Hematopoietic multipotent progenitor cell (in vitro differentiated cells): Measurements from ENCODE around the gene TRMT11. TPM values are rescaled to one million over a fixed set of nuclear protein-coding genes. Genes with fewer than 3 reads are reported as not detected.
A peak's percentile ranks its signal among the peaks of the same experiment; 100 is the strongest.
"Not testable (repeated sequence)": the region's sequence is repeated elsewhere in the genome, so short reads cannot be mapped to it uniquely, and the experiment has no call there.

Experiments used
- DNase-seq, 3 donors: peaks; one replicate each; pipeline ENCODE4 v3.0.0-alpha.2; 2011 to 2015; ENCODE audit warnings: low read depth in 2 of 3, low spot score in 2 of 3
- total RNA-seq: library from RNA; depleted of rRNA; stranded (reverse); fragments of >200 nt; gene quantifications from one replicate; pipeline ENCODE4 v1.2.3, GENCODE V29; 2012

TRMT11 gene
- total RNA-seq, 1 donor, result 12.1 TPM

- DNase-seq, result no peak
These were observed 3.3 kb downstream of the TRMT11 start for GRCh38 chr6:125989631-125990030.

DNA sequence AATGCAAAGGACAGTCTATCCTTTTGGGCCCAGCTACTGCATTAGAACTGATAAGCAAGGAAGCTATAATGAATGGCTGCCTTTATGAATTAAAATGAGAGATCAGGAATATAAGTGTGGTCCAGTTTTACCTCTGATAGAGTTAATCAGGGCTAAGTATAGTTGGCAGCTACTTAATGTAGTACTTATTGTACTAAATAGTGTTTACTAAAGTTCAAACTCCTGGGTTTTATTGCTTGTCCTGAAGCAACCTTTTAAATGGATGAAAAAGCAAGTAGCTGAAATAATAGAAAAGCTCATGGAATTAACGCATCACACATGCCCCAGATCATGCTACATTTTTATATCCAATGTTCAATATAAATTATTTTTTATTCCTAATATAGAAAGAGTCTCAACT is 5.3 kb downstream of the TRMT11 start:
- DNase-seq, result no peak

- DNase-seq, result no peak
These were observed 8.5 kb downstream of the TRMT11 start for GRCh38 chr6:125994670-125995488.

- peak; percentile 47 to 84 (median 64) for DNase-seq
These were observed 9.7 kb downstream of the TRMT11 start for GRCh38 chr6:125995972-125996580.

DNA sequence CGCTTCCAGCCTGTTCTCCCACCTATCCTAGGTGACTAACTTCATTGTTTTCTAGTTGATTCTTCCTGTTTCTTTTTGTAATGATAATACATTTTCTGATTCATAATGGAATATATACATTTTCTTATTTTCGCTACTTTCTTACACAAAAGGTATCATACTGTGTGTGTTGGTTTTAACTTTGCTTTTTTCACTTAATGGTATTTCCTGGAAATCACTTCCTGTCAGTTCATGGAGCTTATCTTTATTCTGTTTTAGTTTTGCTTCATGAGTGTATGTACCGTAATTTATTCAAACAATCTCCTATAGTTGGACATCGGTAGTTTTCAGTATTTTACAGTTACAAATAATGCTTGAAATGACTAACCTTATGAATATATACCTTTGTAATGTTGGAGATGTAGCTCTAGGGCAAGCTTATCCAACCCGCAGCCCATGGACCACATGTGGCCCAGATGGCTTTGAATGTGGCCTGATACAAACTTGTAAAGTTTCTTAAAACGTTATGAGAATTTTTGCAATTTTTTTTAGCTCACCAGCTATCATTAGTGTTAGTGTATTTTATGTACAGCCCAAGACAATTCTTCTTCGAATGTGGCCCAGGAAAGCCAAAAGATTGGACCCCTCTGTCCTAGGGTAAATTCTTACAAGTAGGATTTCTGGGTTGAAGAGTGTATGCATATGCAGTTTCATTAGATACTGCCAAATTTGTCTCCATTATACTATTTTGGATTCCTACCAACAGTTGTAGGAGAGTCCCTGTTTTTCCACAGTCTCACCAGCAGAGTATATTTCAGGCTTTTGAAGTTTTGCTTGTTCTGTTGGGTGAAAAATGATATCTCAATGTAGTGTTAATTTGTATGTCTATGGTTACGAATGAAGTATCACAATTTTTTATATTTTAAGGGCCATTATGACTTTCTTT is 16.7 kb downstream of the TRMT11 start:
- DNase-seq, result no peak

DNA sequence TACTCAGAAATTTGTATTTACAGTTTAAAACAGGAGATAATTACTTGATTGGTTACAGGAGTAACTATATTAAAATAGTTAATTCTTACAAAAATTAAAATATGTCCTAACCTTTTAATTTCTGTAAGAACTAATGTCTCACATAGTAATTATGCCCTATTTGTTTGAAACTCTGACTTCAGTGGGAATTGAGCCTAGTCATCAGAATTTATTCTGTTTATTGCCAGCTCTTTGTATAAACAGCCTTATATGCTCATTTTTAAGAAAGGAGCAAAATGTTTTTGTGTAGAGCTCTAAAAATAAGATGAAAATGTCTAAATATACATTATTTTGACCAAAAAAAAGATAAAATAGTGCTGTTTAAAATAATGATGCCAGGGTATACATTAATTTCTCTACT is 21.5 kb downstream of the TRMT11 start:
- no peak for DNase-seq

- DNase-seq, result no peak
These were observed 23.7 kb downstream of the TRMT11 start for GRCh38 chr6:126010040-126010439.

DNA sequence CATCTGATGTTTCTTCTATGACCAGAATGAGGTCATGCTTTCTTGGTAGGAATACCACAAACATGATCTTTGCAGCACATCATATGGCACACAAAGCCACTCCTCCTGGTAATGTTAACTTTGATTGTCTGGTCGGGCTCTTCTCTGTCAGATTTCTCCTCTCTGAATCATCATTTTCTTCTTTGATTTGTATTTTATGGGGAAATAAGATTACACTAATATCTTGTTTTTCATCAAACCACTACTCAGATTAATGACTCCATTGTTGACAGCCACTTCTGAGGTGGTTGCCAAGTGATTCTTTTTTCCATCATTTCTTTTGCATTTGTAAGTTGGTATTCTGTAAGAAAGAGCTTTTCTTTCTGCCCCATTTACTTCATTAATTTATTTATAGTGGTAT is 29.5 kb downstream of the TRMT11 start:
- no peak for DNase-seq

- no peak for DNase-seq
These were observed 30.3 kb downstream of the TRMT11 start for GRCh38 chr6:126016591-126016990.

DNA sequence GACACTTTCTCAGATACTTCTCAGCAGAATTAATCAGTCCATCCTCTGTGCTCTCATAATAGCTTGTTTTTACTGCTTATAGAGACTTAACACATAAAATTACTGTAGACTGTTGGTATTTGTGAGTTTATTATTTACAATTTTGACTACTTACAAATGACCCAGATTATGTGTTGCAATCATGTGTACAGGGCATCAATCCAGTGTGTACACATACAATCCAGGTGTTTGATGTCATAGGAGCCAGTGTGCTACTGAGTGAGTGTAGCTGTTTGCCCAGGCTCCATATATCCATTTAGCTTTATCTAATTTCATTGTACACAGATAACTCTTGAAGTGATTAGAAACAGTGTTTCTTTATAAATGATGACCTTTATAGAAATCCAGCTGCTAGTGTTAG is 31.3 kb downstream of the TRMT11 start:
- no peak for DNase-seq

DNA sequence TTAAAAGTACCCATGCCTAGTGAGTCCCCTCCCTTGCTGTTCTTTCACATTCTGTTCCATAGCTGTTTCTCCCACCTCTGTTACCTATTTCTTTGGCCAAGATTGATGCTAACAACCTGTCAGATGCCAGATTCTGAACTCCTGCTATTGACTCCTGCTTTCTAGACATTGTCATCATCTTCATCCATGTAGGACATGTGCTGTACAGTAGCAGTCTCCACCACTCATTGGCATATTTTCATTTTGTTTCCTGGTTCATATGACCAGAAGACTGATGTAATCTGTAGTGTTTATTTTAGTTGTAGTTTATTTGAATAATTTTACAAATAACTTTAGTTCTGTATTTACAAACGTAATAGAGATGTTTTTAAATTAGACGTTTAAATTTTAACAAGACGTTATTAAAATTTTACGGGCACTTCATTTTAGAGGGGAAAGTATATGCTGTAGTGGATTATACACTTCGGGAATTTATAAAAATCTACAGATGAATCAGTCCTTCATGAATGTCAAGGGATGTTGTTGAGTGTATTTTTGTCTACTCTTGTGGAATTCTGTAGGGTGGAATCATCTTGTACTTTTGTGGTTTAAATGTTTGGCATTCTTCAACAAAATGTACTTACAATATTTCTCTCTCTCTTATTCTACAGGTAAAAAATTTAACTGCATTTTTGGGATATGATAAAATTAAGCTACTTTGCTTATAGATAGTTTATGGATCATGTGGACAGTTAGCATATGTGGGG is 34.1 kb downstream of the TRMT11 start:
- DNase-seq, result no peak

DNA sequence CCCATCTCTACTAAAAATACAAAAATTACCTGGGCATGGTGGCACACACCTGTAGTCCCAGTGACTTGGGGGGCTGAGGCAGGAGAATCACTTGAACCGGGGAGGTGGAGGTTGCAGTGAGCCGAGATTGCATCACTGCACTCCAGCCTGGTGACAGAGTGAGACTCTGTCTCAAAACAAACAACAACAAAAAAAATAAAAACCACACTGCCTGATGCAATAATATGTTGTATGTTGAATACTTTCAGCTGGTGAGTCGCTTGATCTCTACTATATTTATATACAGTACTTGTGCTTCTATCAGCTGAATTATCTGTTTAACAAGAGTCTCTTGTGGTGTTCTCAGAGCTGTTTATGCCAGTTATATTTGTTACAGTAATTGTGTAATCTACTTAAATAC is 37.1 kb downstream of the TRMT11 start:
- not testable (repeated sequence) for DNase-seq

- no peak for DNase-seq
These were observed 39.7 kb downstream of the TRMT11 start for GRCh38 chr6:126026001-126026400.

- no peak for DNase-seq
These were observed 41.3 kb downstream of the TRMT11 start for GRCh38 chr6:126027601-126028000.

DNA sequence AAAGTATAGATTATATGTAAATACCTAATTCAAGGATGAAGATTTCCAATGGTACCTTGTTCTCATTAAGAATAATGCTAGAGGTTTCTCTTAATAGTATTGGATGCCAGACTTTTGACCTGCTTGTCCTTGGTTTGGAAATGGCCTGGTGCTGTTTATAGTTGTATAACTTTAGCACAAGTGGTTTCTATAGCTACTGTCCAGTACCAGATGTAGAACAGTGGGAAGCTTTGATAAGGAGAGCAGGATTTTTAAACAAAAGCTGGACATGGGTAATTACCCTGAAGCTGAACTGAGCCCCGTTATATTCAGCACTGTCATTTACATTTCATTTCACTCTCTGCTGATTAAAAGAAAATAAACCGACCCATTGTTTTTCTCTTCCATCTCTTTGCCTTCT is 43.7 kb downstream of the TRMT11 start:
- no peak for DNase-seq

GRCh38 chr6:126033696-126034095 is 47.4 kb downstream of the TRMT11 start:
- DNase-seq, result peak in 2 of 3 donors; percentile 51 to 80

- no peak for DNase-seq
These were observed 48.3 kb downstream of the TRMT11 start for GRCh38 chr6:126034656-126035055.

DNA sequence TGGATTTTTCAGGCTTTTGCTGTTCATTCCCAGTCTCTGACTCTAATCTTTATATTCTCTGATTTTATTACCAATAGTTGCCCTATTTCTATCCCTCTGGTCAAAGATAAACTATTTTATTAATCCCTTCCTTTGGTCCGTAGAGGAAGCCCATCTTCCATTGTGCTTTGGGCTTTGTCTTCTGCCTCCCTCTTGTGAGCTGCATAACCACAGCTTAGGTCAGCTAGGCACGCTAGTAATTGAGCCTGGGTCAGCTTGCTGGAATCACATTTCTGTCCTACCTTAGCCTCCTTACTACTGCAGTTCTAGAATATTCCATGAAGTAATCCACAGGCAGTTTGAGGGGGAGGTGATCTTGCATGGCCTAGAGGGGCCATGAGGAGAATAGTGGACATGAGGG is 49.4 kb downstream of the TRMT11 start:
- DNase-seq, result no peak

- DNase-seq, result no peak
These were observed 51.9 kb downstream of the TRMT11 start for GRCh38 chr6:126038234-126038633.

- DNase-seq, result no peak
These were observed 52.9 kb downstream of the TRMT11 start for GRCh38 chr6:126039284-126039683.

DNA sequence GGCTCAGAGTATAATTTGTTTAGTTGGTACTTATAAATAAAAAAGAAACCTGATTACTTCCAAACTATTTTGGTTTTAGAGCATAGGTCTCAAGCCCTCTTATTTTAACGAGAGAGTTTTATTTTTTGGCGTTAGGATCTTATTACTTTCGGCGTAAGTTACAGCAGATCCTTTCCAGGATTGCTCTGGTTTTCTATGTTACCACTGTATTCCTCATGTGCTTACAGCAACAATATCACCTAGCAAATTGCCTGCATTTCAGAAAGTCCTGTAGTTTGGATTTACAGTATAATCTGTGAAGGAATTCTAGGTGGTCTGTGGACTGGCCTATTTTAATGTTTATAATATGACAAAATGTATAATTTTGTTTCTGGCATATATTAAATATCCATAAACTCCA is 54.1 kb downstream of the TRMT11 start:
- no peak for DNase-seq
